Measurements from ENCODE around the gene BMPR1A. TPM values are rescaled to one million over a fixed set of nuclear protein-coding genes. Genes with fewer than 3 reads are reported as not detected.

Gene BMPR1A
- total and polyA plus RNA-seq, 9 of the 15 experiments (the other 6 are each of a cell fraction or from before 2014, with no cell fraction given): 1.6 to 17.5 (median 9.1) TPM

GRCh38 chr10:86861351-86861750 is 104.9 kb downstream of the BMPR1A start (continued):
- no peak for TF ChIP-seq ZNF609 (CRISPR knock-in tag; IDR thresholded peaks at IDR 0.05; ENCODE audit: borderline replicate concordance)
- TF ChIP-seq HLTF (IDR thresholded peaks at IDR 0.05): no peak
- no peak for TF ChIP-seq ZNF77 (CRISPR knock-in tag; IDR thresholded peaks at IDR 0.05)
- TF ChIP-seq ZNF239 (CRISPR knock-in tag; IDR thresholded peaks at IDR 0.05): no peak
- TF ChIP-seq RREB1 (CRISPR knock-in tag; IDR thresholded peaks at IDR 0.05): no peak
- no peak for TF ChIP-seq IRF1 (CRISPR knock-in tag; IDR thresholded peaks at IDR 0.05; ENCODE audit: borderline replicate concordance)
- TF ChIP-seq GABPB2 (CRISPR knock-in tag; conservative IDR thresholded peaks at IDR 0.05): no peak

Data from K562 (cell line).